Mammary epithelial cell (primary cell): ENCODE data around the gene CARMIL3.

Experiments
- CTCF ChIP-seq, 2 donors: IDR thresholded peaks in 1 of 2; conservative IDR thresholded peaks in 1 of 2; 2 replicates each; pipeline ENCODE4 v1.5.1; 2011 to 2012; ENCODE audit warnings: inconsistent platforms in 2 of 2, low read length in 2 of 2, mild to moderate bottlenecking in 2 of 2, control low read depth in 1 of 2, low read depth in 1 of 2; ENCODE audit not compliant: insufficient read depth in 1 of 2; ENCODE audit errors: extremely low read depth in 1 of 2
- EZH2 ChIP-seq: IDR thresholded peaks from 2 replicates; pipeline ENCODE4 v1.6.1; 2012; ENCODE audit warnings: low read length, inconsistent platforms, borderline replicate concordance

GRCh38 chr14:24093901-24094840 lies 42.4 kb downstream of the CARMIL3 start, which contains the start of gene PCK2:
- no peak for TF ChIP-seq EZH2
- peak in 1 of 2 donors; percentile 6 for TF ChIP-seq CTCF (conservative IDR thresholded peaks at IDR 0.05 in 1 of 2, IDR thresholded peaks at IDR 0.05 in 1 of 2; ENCODE audit: extremely low read depth in 1 of 2, insufficient read depth in 1 of 2, low read depth in 1 of 2, low read length in 2 of 2)
